Stimulated activated CD4-positive, alpha-beta T cell treated with anti-CD3 and anti-CD28 coated beads, Interleukin-1b, Interleukin-23, amount 100 ng/mL, for 24 hours (primary cell): ENCODE data around the gene TP53I11.

Experiments used
- DNase-seq, 4 experiments: peaks; one replicate each; pipeline ENCODE4 v3.0.0-alpha.2; 2020; ENCODE audit warnings: low read depth in 4 of 4, low spot score in 1 of 4

Gene TP53I11

DNA sequence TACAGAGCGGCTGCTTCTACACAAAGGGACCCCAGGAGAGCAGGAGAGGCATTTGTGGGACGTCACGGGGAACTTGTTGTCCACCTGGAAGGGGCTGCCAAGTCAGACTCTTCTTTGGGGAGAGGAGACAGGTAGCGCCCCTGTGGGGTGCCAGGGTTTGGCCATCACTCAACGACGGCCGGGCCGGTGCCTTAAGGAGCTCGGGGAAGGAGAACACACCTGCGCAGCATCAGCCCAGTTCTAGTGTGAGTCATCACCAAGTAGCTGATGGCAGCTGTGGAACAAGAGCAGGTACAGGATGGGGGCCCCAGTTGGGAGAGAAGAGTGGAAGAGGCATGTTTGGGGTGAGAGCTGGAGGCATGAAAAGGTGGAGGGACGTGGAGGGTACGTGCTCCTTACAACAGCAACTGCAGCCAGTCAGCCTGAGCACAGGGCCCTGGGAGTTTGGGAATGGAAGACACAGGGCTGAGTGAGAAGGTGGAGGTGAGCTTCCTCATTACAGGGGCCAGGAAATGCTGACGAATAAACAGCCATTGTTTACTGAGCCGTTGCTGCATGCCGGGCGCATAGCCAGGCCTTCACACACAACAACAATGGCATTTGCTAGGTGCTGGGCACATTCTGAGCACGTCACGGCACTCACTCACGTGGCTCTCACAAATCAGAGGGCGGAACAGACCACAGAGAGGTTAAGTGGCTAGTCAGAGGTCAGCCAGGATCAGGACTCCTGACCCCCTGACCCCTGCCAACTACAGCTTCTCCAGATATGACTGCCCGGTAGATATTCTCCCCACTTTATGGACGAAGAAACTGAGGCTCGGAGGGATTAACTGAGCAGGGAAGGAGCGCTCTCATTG lies 29.1 kb upstream of the TP53I11 start:
- no peak for DNase-seq

DNA sequence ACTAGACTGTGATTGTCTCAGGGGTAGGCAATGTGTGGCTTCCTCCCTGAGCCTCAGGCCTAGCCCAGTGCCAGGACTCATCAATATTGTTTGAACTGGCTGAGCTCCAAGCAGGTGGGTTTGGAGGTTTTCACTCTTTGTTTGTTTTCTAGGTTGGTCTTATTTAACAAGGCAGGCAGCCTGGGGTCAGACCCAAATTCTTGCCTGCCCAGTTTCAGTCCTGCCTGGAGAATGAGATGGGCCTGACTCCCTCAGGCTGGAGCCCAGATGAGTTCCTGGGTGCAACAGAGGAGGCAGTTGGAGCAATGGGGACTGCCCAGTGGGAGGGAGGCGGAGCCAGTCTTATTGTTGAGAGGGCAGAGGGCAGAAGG lies 28.3 kb upstream of the TP53I11 start:
- DNase-seq = no peak

DNA sequence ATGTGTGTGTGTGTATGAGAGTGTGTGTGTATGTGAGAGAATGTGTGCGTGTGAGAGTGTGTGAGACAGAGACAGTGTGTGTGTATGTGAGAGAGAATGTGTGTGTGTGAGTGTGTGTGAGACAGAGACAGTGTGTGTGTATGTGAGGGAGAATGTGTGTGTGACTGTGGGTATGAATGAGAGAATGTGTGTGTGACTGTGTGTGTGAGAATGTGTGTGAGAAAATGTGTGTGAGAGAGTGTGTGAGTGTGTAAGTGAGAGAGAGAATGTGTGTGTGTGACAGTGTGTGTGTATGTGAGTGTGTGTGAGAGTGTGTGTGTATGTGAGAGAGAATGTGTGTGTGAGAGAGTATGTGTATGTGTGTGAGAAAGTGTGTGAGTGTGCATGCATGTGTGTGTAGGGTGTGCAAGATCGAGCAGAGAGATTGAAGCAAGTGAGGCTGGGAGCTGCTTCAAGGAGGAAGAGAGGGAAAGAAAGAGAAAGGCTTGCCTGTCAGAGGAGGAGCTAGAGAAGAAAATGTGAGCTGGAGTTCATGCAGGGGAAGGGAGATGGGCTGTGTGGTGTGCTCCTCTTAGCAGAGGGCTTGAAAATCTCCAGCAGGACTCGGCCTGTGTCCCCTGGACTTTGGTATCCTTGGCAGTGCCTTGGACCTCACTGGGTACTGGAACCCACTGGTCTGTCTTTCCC lies 27.7 kb upstream of the TP53I11 start:
- DNase-seq = no peak

DNA sequence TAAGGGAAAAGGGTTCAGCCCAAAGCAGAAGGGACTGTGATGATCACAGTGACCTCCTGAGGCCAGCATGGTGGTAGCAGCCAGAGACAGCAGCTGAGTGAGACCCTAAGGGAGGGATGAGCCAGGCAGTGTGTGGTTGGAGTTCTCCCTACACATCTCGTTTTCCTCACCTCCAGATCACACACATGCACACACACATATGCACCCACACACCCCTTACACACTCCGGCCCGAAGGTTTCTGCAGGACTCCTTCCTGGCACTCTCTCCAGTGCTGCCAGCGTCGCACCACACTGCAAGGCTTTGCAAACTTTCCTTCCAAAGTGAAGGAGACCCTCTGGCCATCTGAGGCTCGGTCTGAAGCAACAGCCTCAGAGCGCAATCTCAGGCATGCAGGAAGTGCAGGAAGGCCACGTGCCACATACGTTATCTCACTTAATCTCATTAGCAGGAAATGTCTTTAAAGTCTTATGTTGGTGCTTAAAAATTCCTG lies 26.9 kb upstream of the TP53I11 start:
- DNase-seq = no peak

DNA sequence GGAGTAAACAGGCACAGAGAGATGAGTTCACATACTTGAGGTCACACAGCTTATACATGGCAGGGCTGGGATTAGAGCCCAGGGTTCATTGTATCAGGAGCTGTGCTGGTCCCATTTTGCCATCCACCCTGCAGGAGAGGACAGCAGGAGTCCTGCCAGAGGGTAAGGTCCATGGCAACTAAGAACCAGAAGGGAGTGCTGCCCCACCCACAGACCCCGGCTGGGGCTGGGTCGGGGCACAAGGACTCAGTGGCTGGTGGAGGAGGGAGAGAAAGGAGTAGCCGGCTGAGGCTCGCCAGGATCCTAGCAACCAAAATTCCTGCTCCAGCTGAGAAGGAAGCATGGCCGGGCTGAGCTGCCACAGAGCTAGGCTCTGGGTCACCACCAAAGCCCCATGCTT lies 25.9 kb upstream of the TP53I11 start:
- no peak for DNase-seq

DNA sequence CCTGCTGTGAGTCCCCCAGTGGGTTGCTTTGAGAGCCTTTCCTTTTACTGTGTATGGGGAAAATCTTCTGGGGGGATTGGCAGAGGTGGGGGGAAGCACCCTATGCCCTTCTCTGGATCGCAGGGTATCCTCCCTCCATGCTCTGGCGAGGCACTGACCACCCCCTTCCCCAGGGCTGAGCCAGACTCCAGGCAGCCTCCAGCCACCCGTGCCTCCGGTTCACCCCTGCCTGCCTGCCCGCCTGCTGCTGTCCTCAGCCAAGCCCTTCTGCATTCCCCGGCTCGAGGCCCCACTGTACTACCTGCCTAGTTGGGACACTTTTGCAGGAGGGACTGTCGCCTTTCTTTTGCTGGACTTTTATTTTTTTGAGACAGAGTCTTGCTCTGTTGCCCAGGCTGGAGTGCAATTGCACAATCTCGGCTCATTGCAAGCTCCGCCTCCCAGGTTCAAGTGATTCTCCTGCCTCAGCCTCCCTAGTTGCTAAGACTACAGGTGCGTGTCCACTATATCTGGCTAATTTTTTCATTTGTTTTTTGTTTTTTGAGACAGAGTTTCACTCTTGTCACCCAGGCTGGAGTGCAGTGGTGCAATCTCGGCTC lies 23.8 kb upstream of the TP53I11 start:
- DNase-seq = no peak

DNA sequence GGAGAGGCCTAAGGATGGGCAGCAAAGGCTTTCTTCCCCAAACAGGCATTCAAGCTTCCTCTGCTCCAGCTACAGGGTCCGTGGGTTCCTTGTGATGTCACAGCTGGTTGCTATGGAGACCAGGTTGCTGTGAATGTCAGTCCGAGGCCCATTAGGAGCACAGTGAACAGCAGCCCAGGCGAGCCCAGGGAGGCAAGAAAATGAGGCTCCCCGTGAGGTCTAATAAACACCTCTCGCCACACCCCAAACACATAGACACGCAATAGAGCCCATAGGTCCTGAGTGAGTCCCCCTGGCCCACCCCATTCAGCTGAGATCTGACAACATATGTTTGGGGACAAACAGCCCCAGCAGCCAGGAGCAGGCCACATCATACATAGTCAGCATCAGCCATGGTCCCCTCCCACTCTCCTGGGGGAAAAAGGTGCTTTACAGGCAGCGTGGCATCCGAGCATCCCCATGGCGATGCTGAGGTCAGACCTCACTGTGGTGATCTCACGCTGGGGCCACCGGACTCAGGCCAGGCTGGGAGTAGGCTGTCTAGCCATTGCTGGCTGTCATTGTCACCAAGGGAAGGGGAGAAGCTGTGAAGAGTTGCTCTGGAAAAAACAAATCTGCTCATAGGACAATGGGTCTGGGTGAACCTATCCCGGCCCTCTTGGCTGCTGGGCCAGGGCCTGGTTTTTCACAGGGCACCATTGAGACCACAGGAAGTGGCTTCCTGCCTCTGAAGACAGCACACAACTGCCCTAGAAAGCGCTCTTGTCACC lies 23.1 kb upstream of the TP53I11 start:
- DNase-seq = no peak

DNA sequence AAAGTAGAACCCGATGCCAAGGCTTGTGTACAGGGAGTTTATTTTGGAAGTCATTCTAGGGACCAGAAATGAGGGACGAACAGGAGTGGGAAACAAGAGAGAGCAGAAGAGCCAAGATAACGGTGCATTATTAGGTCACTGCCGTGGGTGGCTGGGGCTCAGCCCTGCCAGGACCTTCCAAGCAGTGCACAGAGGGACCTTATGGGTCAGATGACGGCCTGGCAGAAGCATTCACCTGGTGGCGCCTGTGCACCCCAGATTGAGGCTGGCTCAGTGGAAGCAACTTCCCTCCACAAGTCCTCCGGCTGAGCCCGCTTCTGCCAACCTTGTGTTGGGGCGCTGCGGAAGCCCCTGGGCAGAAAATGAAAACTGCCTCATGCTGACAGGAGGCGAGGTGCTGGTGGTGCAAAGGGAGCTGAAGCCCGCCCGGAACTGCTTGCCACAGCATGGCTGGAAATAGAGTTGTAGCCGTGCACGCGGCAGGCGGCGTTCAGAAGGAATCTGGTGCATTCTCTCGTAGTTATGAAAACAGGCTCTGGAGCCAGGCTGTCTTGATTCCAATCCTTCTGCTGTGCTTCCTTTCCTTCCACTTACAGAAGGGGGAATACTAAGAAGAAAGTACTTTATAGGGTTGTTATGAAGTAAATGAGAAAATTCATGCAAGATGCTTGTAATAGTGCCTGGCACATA lies 22.2 kb upstream of the TP53I11 start:
- DNase-seq = no peak

DNA sequence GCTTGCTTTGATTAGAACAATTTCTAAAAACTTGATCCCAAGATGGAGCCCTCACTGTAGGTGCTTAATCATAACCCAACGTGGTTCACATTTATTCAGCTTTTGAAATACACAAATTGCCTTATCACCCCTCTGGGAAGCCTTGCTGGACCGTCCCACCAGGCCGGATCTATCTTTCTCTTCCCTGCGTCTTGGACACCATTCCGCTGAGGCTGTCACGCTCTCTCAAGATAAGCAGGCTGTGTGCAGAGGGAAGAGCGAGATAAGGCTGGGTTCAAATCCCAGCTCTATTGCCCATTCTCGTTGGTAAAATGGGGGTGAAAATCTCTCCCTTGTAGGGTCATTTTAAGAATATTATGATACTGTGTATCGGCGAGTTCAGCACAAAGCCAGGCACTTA lies 20.5 kb upstream of the TP53I11 start:
- DNase-seq = no peak

DNA sequence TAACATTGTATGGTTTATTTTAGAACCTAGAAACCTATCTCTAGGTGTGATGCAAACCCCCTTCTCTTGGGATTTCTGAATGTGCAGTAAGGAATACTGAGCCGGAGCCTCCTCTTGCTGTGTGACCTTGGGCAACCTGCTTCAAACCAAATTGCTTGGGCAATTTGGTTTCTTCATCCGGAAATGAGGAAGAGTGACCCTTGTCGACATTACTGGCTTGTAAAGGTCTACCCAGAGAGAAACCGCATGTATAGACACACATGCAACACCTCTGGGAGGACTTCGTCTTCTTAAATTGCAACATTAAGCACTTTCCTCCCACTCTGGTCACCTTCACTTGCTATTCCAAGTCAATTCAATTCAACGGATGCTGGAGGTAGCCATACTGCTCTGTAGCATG lies 19.6 kb upstream of the TP53I11 start:
- no peak for DNase-seq

DNA sequence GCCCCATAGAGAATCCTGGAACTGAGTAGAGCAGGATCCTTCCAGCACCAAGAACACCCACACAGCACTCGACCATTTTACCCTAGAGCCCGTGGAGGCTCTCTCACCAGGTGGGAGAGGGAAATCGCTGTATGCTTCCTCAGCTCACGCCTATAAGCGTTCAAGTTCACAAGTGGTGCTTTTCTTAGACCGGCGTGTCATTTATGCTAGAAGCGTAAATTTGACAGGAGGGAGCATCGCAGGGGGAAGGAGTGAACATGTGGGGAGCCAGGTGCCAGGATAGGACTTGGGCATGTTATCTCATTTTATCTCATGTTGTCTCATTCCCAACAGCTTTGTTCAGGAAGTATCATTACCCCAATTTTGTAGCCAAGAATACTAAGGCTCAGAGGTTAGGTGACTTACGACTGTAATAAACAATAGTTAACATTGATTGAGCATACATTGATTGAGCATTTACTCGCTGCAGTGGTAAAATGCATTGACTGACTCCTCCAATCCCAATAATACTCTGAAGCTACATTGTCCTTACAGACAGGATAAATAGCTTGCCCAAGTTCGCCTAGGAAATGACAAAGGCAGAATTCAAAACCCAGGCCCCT lies 19.1 kb upstream of the TP53I11 start:
- no peak for DNase-seq

DNA sequence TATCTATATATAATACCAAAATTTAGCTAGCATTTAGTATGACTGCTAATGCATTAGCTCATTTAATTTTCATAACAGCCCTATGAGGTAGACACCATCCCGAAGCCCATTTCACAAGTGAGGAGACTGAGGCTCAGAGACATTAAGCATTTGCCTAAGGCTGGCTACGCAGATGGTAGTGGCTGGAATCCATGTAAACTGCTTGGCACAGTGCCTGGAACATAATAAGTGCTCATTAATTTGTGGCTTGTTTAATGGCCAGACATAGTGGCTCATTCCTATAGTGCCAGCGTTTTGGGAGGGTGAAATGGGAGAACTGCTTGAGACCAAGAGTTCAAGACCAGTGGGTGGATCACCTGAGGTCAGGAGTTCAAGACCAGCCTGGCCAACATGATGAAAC lies 17.8 kb upstream of the TP53I11 start:
- no peak for DNase-seq

DNA sequence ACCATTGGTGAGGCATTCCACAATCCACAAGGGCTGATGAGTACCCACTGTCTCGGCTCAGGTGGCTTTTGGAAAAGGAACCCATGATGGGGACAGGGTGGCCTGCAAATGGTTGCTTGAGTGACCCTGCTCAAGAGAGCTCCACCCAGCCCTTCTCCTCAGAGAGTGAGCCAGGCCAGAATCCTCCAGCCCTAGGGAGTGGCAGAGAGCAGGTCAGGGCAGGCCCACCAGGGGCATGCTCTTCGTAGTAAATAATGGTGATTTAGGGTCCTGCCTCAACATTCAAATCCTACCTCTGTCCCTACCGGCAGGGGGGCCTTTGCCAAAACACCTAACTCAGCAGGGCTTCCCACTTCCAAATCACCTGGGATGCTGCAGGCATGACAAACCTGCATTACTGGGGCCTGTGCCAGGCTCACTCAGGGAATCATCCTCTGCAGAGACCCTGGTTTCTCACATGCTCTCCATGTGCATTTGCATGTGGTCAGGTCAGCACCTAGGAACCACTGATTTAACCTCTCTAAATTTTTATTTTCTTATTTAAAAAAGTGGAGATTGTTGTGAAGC lies 17.3 kb upstream of the TP53I11 start:
- DNase-seq = no peak

DNA sequence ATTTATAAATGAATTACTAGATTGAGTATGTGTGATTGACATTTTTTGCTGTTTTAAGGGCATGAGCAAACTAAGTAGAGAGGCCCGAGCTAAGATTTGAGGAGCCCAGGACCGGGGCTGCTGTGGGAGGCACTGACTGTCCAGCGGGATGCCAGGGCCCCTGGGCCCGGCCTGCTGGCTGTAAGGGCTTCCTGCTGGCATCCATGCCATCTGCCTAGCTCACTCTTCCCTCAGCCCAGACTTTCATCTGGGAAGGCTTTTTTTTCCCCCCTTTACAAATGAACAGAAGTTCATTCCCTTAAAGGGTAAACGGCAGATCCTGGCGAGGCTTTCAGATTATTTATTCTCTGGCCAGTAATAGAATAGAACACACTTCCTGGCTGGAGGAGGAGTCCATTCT lies 16.0 kb upstream of the TP53I11 start:
- DNase-seq = no peak

DNA sequence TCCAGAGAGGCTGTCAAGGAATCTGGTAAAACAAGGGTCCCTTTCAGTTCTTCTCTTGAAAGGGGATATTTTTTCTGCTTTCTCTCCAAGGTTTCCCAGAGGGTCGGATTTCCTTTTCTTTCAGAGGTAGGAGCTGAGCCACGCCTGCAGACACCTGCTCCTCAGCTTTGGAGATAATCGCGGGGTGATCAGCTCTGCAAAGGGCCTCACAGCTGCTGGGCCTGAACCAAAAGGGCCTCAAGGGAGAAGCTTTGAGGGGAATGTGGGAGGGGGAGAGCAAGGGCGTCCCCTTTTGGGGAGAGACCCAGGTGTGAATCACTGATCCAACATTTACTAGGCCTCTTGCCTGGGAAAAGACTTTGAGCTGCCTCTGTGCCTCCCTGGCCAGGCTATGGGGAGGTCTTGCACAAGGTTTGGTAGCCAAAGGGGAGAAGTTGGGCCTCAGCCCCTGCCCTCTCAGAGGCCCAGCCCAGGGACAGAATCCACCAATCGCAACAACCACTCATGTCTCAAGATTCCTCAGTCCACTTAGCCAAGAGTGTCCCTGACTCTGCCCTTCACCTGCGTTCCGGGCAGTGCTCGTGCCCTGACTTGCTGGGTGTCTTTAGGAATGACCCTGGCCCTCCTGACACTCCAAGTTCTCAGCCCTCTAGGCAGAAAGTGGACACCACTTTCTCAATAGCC lies 14.0 kb upstream of the TP53I11 start:
- DNase-seq = no peak

DNA sequence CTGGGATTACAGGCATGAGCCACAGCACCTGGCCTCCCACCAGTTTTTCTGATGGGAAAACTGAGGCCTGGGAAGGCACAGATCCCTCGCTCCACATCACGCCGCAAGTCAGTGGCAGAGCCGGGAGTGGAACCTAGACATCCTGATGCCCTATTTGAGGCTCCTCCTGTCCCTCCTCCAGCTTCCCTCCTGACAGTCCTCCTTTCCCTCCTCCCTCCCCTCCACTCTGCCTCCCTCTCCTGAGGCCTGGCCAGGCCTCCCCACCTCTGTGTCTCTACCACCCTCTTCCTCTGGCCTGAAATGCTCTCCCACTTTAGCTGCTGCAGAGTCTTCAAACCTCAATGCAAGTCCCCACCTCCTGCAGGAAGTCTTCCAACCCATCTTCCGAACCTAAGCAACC lies 13.3 kb upstream of the TP53I11 start:
- DNase-seq = no peak

DNA sequence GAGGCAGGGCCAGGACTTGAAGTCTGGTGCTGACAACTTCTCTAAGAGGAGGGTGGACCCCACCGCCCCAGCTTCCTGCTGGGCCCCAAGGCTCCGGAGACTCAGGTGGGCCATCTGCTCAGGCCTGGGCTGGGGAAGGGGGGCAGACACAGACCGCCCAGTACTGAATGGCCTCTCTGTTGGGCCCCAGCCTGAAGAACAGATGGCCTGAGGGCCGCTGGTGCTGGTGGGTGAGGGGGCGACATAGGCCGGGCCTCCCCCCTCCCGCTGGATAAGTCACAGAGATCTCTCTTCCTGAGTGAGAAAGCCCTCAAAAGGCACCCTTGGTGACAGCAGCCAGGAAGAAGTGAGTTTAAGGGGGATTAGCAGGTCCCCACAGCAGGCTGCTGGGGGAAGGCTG lies 12.5 kb upstream of the TP53I11 start:
- DNase-seq = no peak

DNA sequence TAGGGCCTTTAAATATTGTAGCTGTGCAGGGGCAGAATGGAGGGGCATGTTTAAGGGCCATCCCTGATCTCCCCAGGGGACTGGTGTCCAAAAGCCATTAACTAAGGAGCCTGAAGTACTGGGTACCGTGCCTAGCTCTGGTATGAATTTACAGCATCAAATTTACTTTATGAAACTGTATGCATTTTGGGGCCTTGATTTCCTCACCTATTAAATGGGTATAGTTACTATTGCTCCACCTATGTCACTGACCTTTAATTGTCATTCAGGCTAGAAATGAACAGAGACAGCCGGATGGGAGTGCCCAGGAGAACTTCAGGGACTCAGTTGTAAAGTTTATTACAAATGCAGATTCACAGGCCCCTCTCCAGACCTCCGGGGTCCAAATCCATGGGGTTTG lies 11.8 kb upstream of the TP53I11 start:
- DNase-seq = no peak

DNA sequence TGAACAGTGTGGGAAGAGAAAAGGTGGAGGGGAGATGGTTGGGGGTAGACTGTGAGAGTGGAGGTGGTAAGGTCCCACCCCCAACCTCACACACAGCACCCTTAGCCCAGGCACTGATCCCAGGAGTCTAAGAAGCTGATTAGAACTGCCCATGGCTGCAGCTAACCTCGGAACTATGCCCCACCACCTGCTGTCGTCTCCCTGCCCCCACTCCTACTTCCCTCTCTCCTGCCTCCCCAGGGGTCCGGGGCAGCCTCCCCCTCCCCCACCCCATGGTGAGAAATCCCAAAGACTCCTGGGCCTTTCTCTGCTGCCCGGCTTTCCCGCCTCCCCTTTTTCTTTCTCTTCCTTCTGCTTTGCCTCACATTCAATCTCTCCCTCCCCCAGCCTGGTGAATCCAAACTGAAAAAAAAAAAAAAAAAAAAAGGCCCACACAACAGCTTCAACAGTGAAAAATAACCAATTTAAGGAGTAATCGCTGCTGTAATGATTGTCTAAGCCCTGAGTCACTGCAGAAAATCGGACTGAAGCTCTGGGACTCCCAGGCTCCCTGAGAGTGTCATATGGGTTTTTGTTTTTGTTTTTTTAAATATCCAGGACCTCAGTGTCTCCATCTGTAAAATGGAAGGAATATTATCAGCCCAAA lies 9.6 kb upstream of the TP53I11 start:
- DNase-seq = no peak
